Activated naive CD4-positive, alpha-beta T cell treated with anti-CD3 and anti-CD28 coated beads, Interleukin-2, amount 50 U/mL, for 24 hours (primary cell): ENCODE measurements around the gene KRT4.
"Not testable (repeated sequence)": the region's sequence is repeated elsewhere in the genome, so short reads cannot be mapped to it uniquely, and the experiment has no call there.

Experiments
- H3K27ac Mint-ChIP-seq: one replicate; pipeline ENCODE4 v1.8.0; 2021; ENCODE audit warnings: mild to moderate bottlenecking, mixed read lengths
- H3K27me3 Mint-ChIP-seq: one replicate; pipeline ENCODE4 v1.8.0; 2021; ENCODE audit warnings: mixed read lengths
- H3K36me3 Mint-ChIP-seq: one replicate; pipeline ENCODE4 v1.8.0; 2021; ENCODE audit warnings: mixed read lengths
- H3K4me1 Mint-ChIP-seq: one replicate; pipeline ENCODE4 v1.8.0; 2021; ENCODE audit warnings: mixed read lengths
- H3K4me3 Mint-ChIP-seq: one replicate; pipeline ENCODE4 v1.8.0; 2021; ENCODE audit warnings: mild to moderate bottlenecking, mixed read lengths
- H3K9me3 Mint-ChIP-seq: one replicate; pipeline ENCODE4 v1.8.0; 2021; ENCODE audit warnings: mixed read lengths

Gene KRT4

GRCh38 chr12:52768479-52769200 is 45.3 kb downstream of the KRT4 start:
- Mint-ChIP-seq H3K4me1 (no peaks in the 10 kb centered on the region), H3K9me3 (no peaks in the 10 kb centered on the region), H3K27me3 (no peaks in the 10 kb centered on the region), H3K36me3 (peaks cover 2% of the 10 kb centered on the region), H3K27ac (no peak overlapping the region), H3K4me3 (no peak overlapping the region)

GRCh38 chr12:52767427-52767826 is 46.5 kb downstream of the KRT4 start:
- Mint-ChIP-seq H3K9me3 (no peaks in the 10 kb centered on the region), H3K27ac (no peak overlapping the region), H3K4me3 (no peak overlapping the region), H3K4me1 (no peaks in the 10 kb centered on the region), H3K36me3 (peaks cover 2% of the 10 kb centered on the region), H3K27me3 (no peaks in the 10 kb centered on the region)

GRCh38 chr12:52767020-52767379 is 46.9 kb downstream of the KRT4 start:
- no peaks in the 10 kb centered on the region for H3K9me3 Mint-ChIP-seq
- no peak overlapping the region for H3K27ac Mint-ChIP-seq
- H3K4me3 Mint-ChIP-seq: no peak overlapping the region
- peaks cover 2% of the 10 kb centered on the region for H3K36me3 Mint-ChIP-seq
- H3K4me1 Mint-ChIP-seq: no peaks in the 10 kb centered on the region
- H3K27me3 Mint-ChIP-seq: no peaks in the 10 kb centered on the region

- no peaks in the 10 kb centered on the region for H3K4me1 Mint-ChIP-seq
- no peaks in the 10 kb centered on the region for H3K27me3 Mint-ChIP-seq
- no peaks in the 10 kb centered on the region for H3K9me3 Mint-ChIP-seq
- no peak overlapping the region for H3K4me3 Mint-ChIP-seq
- H3K27ac Mint-ChIP-seq: no peak overlapping the region
- H3K36me3 Mint-ChIP-seq: peaks cover 2% of the 10 kb centered on the region
Observed at GRCh38 chr12:52766351-52767019, 47.4 kb downstream of the KRT4 start.

GRCh38 chr12:52765702-52766101 is 48.2 kb downstream of the KRT4 start:
- no peak overlapping the region for H3K27ac Mint-ChIP-seq
- no peak overlapping the region for H3K4me3 Mint-ChIP-seq
- H3K36me3 Mint-ChIP-seq: peaks cover 3% of the 10 kb centered on the region
- H3K4me1 Mint-ChIP-seq: no peaks in the 10 kb centered on the region
- H3K27me3 Mint-ChIP-seq: no peaks in the 10 kb centered on the region
- no peaks in the 10 kb centered on the region for H3K9me3 Mint-ChIP-seq

- Mint-ChIP-seq H3K27me3 (no peaks in the 10 kb centered on the region), H3K36me3 (peaks cover 7% of the 10 kb centered on the region), H3K27ac (no peak overlapping the region), H3K9me3 (no peaks in the 10 kb centered on the region), H3K4me1 (no peaks in the 10 kb centered on the region), H3K4me3 (no peak overlapping the region)
Observed at GRCh38 chr12:52763991-52764390, 49.9 kb downstream of the KRT4 start.

- no peaks in the 10 kb centered on the region for H3K4me1 Mint-ChIP-seq
- no peak overlapping the region for H3K27ac Mint-ChIP-seq
- H3K36me3 Mint-ChIP-seq: peaks cover 7% of the 10 kb centered on the region
- H3K27me3 Mint-ChIP-seq: no peaks in the 10 kb centered on the region
- no peaks in the 10 kb centered on the region for H3K9me3 Mint-ChIP-seq
- H3K4me3 Mint-ChIP-seq: no peak overlapping the region
Observed at GRCh38 chr12:52763036-52763659, 50.8 kb downstream of the KRT4 start.

- H3K27ac Mint-ChIP-seq: no peak overlapping the region
- no peaks in the 10 kb centered on the region for H3K9me3 Mint-ChIP-seq
- no peaks in the 10 kb centered on the region for H3K27me3 Mint-ChIP-seq
- no peaks in the 10 kb centered on the region for H3K4me1 Mint-ChIP-seq
- H3K36me3 Mint-ChIP-seq: peaks cover 7% of the 10 kb centered on the region
- no peak overlapping the region for H3K4me3 Mint-ChIP-seq
Observed at GRCh38 chr12:52761802-52762201, 52.1 kb downstream of the KRT4 start.

- not testable (repeated sequence) for H3K36me3 Mint-ChIP-seq, H3K9me3 Mint-ChIP-seq, H3K27ac Mint-ChIP-seq, H3K27me3 Mint-ChIP-seq, H3K4me3 Mint-ChIP-seq, H3K4me1 Mint-ChIP-seq
Observed at GRCh38 chr12:52761218-52761617, 52.7 kb downstream of the KRT4 start.

GRCh38 chr12:52760623-52761022 is 53.3 kb downstream of the KRT4 start:
- no peaks in the 10 kb centered on the region for H3K27me3 Mint-ChIP-seq
- no peaks in the 10 kb centered on the region for H3K9me3 Mint-ChIP-seq
- H3K4me3 Mint-ChIP-seq: no peak overlapping the region
- no peaks in the 10 kb centered on the region for H3K4me1 Mint-ChIP-seq
- peaks cover 7% of the 10 kb centered on the region for H3K36me3 Mint-ChIP-seq
- H3K27ac Mint-ChIP-seq: no peak overlapping the region

- Mint-ChIP-seq H3K9me3 (no peaks in the 10 kb centered on the region), H3K36me3 (peaks cover 7% of the 10 kb centered on the region), H3K4me3 (no peak overlapping the region), H3K27me3 (peaks cover 2% of the 10 kb centered on the region), H3K4me1 (no peaks in the 10 kb centered on the region), H3K27ac (no peak overlapping the region)
Observed at GRCh38 chr12:52759695-52760094, 54.2 kb downstream of the KRT4 start.

- H3K36me3 Mint-ChIP-seq: peaks cover 7% of the 10 kb centered on the region
- no peaks in the 10 kb centered on the region for H3K9me3 Mint-ChIP-seq
- no peak overlapping the region for H3K4me3 Mint-ChIP-seq
- no peaks in the 10 kb centered on the region for H3K4me1 Mint-ChIP-seq
- no peak overlapping the region for H3K27ac Mint-ChIP-seq
- peaks cover 2% of the 10 kb centered on the region for H3K27me3 Mint-ChIP-seq
Observed at GRCh38 chr12:52759218-52759617, 54.7 kb downstream of the KRT4 start.

GRCh38 chr12:52757449-52758176 is 56.3 kb downstream of the KRT4 start:
- Mint-ChIP-seq H3K4me3 (no peak overlapping the region), H3K36me3 (peaks cover 7% of the 10 kb centered on the region), H3K9me3 (no peaks in the 10 kb centered on the region), H3K27me3 (peaks cover 2% of the 10 kb centered on the region), H3K4me1 (no peaks in the 10 kb centered on the region), H3K27ac (no peak overlapping the region)
